DND-41 (cell line): ENCODE results near the gene COL9A3.

Experiments
- ATAC-seq: fragments of 200-7000 bp; cut with Tn5 transposase; 3 replicates; pipeline ENCODE4 v1.9.1; 2021; ENCODE audit warnings: low read depth; ENCODE audit not compliant: insufficient read depth
- DNase-seq: peaks from one replicate; pipeline ENCODE4 v3.0.0-alpha.2; 2020
- H2AFZ ChIP-seq: 2 replicates; pipeline ENCODE4 v1.6.0; 2012; ENCODE audit warnings: low read depth, low read length
- H3K27ac ChIP-seq: 2 replicates; pipeline ENCODE4 v1.5.1; 2012; ENCODE audit warnings: low read length, inconsistent platforms
- H3K27me3 ChIP-seq: fragments of 200-600 bp; sonication (generic); 2 replicates; pipeline ENCODE4 v1.6.0; 2012; ENCODE audit warnings: low read length, mild to moderate bottlenecking, inconsistent platforms; ENCODE audit not compliant: insufficient read depth, poor library complexity
- H3K36me3 ChIP-seq: 2 replicates; pipeline ENCODE4 v1.5.1; 2012; ENCODE audit warnings: low read length, inconsistent platforms; ENCODE audit not compliant: insufficient read depth
- H3K4me1 ChIP-seq: 2 replicates; pipeline ENCODE4 v1.5.1; 2012; ENCODE audit warnings: mild to moderate bottlenecking, low read length; ENCODE audit not compliant: insufficient read depth
- H3K4me2 ChIP-seq: 2 replicates; pipeline ENCODE4 v1.6.0; 2012; ENCODE audit warnings: mild to moderate bottlenecking, moderate library complexity, low read length, inconsistent platforms; ENCODE audit not compliant: insufficient read depth
- H3K4me3 ChIP-seq, 2 experiments: fragments of 200-600 bp in 1 of 2; shearing (Covaris generic) in 1 of 2; 2 replicates each; pipeline ENCODE4 v1.5.1; 2012 to 2016; ENCODE audit warnings: inconsistent platforms in 2 of 2, low read length in 2 of 2, mild to moderate bottlenecking in 2 of 2, low read depth in 1 of 2, moderate library complexity in 1 of 2
- H3K79me2 ChIP-seq: 2 replicates; pipeline ENCODE4 v1.6.0; 2012; ENCODE audit warnings: low read length, inconsistent platforms; ENCODE audit not compliant: insufficient read depth
- H3K9ac ChIP-seq: 2 replicates; pipeline ENCODE4 v1.6.0; 2012; ENCODE audit warnings: low read depth, mild to moderate bottlenecking, inconsistent platforms, low read length, moderate library complexity
- H3K9me3 ChIP-seq: 2 replicates; pipeline ENCODE4 v1.5.1; 2012; ENCODE audit warnings: low read length, moderate library complexity, mild to moderate bottlenecking, inconsistent platforms; ENCODE audit not compliant: insufficient read depth, severe bottlenecking
- H4K20me1 ChIP-seq: 2 replicates; pipeline ENCODE4 v1.6.0; 2012; ENCODE audit warnings: low read length; ENCODE audit not compliant: insufficient read depth
- CTCF ChIP-seq: IDR thresholded peaks from 2 replicates; pipeline ENCODE4 v1.5.1; 2012; ENCODE audit warnings: borderline replicate concordance, low read length, moderate library complexity, mild to moderate bottlenecking; ENCODE audit not compliant: poor library complexity, severe bottlenecking; ENCODE audit errors: extremely low read depth
- EZH2 ChIP-seq: IDR thresholded peaks from 3 replicates; pipeline ENCODE4 v1.6.1; 2012; ENCODE audit warnings: borderline replicate concordance, low read depth, mild to moderate bottlenecking, moderate library complexity, low read length, inconsistent platforms; ENCODE audit not compliant: severe bottlenecking

COL9A3 gene

GRCh38 chr20:62823688-62824475 is 7.0 kb downstream of the COL9A3 start:
- Histone ChIP-seq H2AFZ (no peak overlapping the region), H3K4me1 (peaks cover 15% of the 10 kb centered on the region), H3K27ac (no peak overlapping the region)

GRCh38 chr20:62824476-62825332 is 7.9 kb downstream of the COL9A3 start:
- Histone ChIP-seq H3K4me1 (peaks cover 15% of the 10 kb centered on the region), H2AFZ (peak overlapping the region; percentile 57)
- DNase-seq: peak; percentile 81

More at GRCh38 chr20:62823688-62824475, 7.0 kb downstream of the COL9A3 start:
- Histone ChIP-seq H4K20me1 (peaks cover 15% of the 10 kb centered on the region), H3K9me3 (no peaks in the 10 kb centered on the region), H3K4me2 (peak overlapping the region; percentile 64), H3K27me3 (no peaks in the 10 kb centered on the region), H3K79me2 (no peaks in the 10 kb centered on the region), H3K9ac (peak overlapping the region; percentile 14; the same call in 1 of the 2 replicates), H3K36me3 (no peaks in the 10 kb centered on the region), H3K4me3 (no peak overlapping the region)
- ATAC-seq (no peak), DNase-seq (no peak)
- TF ChIP-seq CTCF: no peak
- TF ChIP-seq EZH2: no peak

DNA sequence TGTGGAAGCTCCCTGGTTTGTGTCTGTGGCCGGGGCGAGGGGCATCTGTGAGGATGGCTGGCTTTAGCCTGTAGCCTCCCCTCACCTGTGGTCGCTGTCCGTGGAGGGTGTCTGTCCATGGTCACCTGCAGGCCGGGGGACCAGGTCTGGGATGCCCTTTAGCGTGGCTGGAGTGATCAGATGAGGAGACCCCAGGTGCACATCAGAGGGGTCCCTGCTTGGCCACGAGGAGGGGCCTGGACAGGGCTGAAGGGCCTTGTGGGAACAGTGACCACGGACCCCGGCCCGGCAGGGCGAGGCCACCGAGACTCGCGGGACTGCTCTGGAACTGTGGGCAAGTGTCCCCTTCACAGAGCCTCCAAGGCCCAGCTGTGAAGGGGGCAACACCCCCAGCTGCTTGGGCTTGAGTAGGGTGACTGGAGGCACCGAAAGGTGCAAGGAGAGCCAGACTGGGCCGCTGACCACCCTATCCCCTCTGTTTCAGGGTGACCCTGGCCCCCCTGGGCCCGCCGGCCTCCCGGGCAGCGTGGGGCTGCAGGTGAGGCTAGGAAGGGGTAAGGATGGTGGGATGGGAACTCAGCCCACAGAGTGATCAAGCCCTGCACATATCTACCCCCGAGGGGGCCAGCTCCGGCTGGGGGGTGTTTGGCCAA is 8.6 kb downstream of the COL9A3 start:
- Histone ChIP-seq H3K9me3 (no peaks in the 10 kb centered on the region), H3K4me2 (peak overlapping the region; percentile 64), H3K27ac (0 out of 2 replicates have a peak overlapping the region, but pooled peaks have one; percentile 20), H3K4me3 (peak overlapping the region in 1 of 2 experiments; percentile 33; a peak in 2 of 4 replicates), H3K36me3 (no peaks in the 10 kb centered on the region), H4K20me1 (peaks cover 11% of the 10 kb centered on the region), H2AFZ (no peak overlapping the region), H3K4me1 (peaks cover 15% of the 10 kb centered on the region), H3K27me3 (no peaks in the 10 kb centered on the region), H3K79me2 (no peaks in the 10 kb centered on the region), H3K9ac (no peak overlapping the region)
- ATAC-seq (peak; percentile 1; the same call in 1 of the 3 replicates), DNase-seq (no peak)
- no peak for TF ChIP-seq EZH2
- TF ChIP-seq CTCF: no peak

More at GRCh38 chr20:62824476-62825332, 7.9 kb downstream of the COL9A3 start:
- H3K4me2 ChIP-seq: peak overlapping the region; percentile 64
- H3K79me2 ChIP-seq: no peaks in the 10 kb centered on the region
- H3K27ac ChIP-seq: 0 out of 2 replicates have a peak overlapping the region, but pooled peaks have one; percentile 20
- peak overlapping the region in 1 of 2 experiments; percentile 33; a peak in 2 of 4 replicates for H3K4me3 ChIP-seq
- no peaks in the 10 kb centered on the region for H3K9me3 ChIP-seq
- H3K27me3 ChIP-seq: no peaks in the 10 kb centered on the region
- TF ChIP-seq EZH2 (no peak), CTCF (no peak)
- H4K20me1 ChIP-seq: peaks cover 17% of the 10 kb centered on the region
- no peaks in the 10 kb centered on the region for H3K36me3 ChIP-seq
- peak overlapping the region; percentile 38; the same call in 1 of the 2 replicates for H3K9ac ChIP-seq
- ATAC-seq: peak; percentile 84
